Lower leg skin (tissue), 4 donors: ENCODE results near the gene PPFIA4. TPM values are rescaled to one million over a fixed set of nuclear protein-coding genes. Genes with fewer than 3 reads are reported as not detected.

Experiments
- DNase-seq, 2 donors: peaks; one replicate each; pipeline ENCODE4 v3.0.0-alpha.2; 2019; ENCODE audit warnings: low spot score in 2 of 2
- H3K4me3 ChIP-seq: fragments of 200-600 bp; sonication (generic); 2 replicates; pipeline ENCODE4 v1.5.1; 2017; ENCODE audit warnings: mild to moderate bottlenecking, low read depth; ENCODE audit not compliant: poor library complexity, severe bottlenecking
- CTCF ChIP-seq, 3 donors: fragments of 450-650 bp; IDR thresholded peaks; one replicate each; pipeline ENCODE4 v1.5.1; 2016; ENCODE audit warnings: antibody characterized with exemption in 3 of 3, mild to moderate bottlenecking in 3 of 3, moderate library complexity in 2 of 3
- POLR2A ChIP-seq, 2 donors: fragments of 450-650 bp; IDR thresholded peaks; one replicate each; pipeline ENCODE4 v1.6.1; 2016 to 2017; ENCODE audit warnings: antibody characterized with exemption in 2 of 2, mild to moderate bottlenecking in 1 of 2, moderate library complexity in 1 of 2
- WGBS, 2 donors: methylation state at CpG; one replicate each; pipeline ENCODE4 v1.1.5; 2018; 5-methylcytosine and 5-hydroxymethylcytosine counted together
- intact Hi-C: fragments of 100-400 bp; cut with DNase I; formaldehyde crosslinking; loops from one replicate; pipeline ENCODE4 v1.15.0; 2023; ENCODE audit warnings: low total_unique reads
- total RNA-seq, 4 donors: library from RNA; depleted of rRNA; stranded (reverse); fragments of >200 nt; gene quantifications; one replicate each; pipeline ENCODE4 v1.1.0, GENCODE V29; 2016

The PPFIA4 gene
- total RNA-seq, 4 donors from 2014 or later, result 1.7 to 4.0 (median 2.8) TPM

- WGBS, 2 donors, result 82 to 96% methylated on average over 2 of the region's 2 CpGs
- TF ChIP-seq POLR2A (IDR thresholded peaks at IDR 0.05), result no peak
- TF ChIP-seq CTCF (IDR thresholded peaks at IDR 0.05), result no peak
- intact Hi-C loops, result no loop called here
- H3K4me3 ChIP-seq, result no peak overlapping the region
- no peak for DNase-seq
These were observed 7.0 kb downstream of the PPFIA4 start for GRCh38 chr1:203033287-203033686.

GRCh38 chr1:203033917-203034316 is 7.6 kb downstream of the PPFIA4 start:
- intact Hi-C loops, result no loop called here
- no peak overlapping the region for H3K4me3 ChIP-seq
- 82 to 83% methylated on average over 2 of the region's 2 CpGs for WGBS, 2 donors
- TF ChIP-seq POLR2A (IDR thresholded peaks at IDR 0.05) (no peak), CTCF (IDR thresholded peaks at IDR 0.05) (no peak)
- no peak for DNase-seq

GRCh38 chr1:203034422-203035110 is 8.3 kb downstream of the PPFIA4 start:
- TF ChIP-seq POLR2A (IDR thresholded peaks at IDR 0.05), result no peak
- no peak for TF ChIP-seq CTCF (IDR thresholded peaks at IDR 0.05)
- DNase-seq, result no peak
- intact Hi-C loops, result loop anchor here (5.0 kb wide), 1 partner anchor 183 kb away; no protein-coding TSS in a partner anchor
- WGBS, 2 donors, result 86 to 90% methylated on average over 10 of the region's 10 CpGs
- H3K4me3 ChIP-seq, result no peak overlapping the region

GRCh38 chr1:203035111-203036000 is 9.1 kb downstream of the PPFIA4 start:
- no peak for DNase-seq
- WGBS, 2 donors, result 75 to 81% methylated on average over 15 of the region's 15 CpGs
- no peak for TF ChIP-seq CTCF (IDR thresholded peaks at IDR 0.05)
- no peak for TF ChIP-seq POLR2A (IDR thresholded peaks at IDR 0.05)
- H3K4me3 ChIP-seq, result no peak overlapping the region
- intact Hi-C loops, result loop anchor here (5.0 kb wide), 1 partner anchor 182 kb away; no protein-coding TSS in a partner anchor

GRCh38 chr1:203036135-203036534 is 9.8 kb downstream of the PPFIA4 start:
- no peak overlapping the region for H3K4me3 ChIP-seq
- 71 to 82% methylated on average over 4 of the region's 4 CpGs for WGBS, 2 donors
- DNase-seq, result no peak
- intact Hi-C loops, result loop anchor here (5.0 kb wide), 1 partner anchor 181 kb away; no protein-coding TSS in a partner anchor
- TF ChIP-seq CTCF (IDR thresholded peaks at IDR 0.05) (no peak), POLR2A (IDR thresholded peaks at IDR 0.05) (no peak)
